Liver (tissue), 3 donors: Measurements from ENCODE around the gene OAS2.

Experiments used
- SP1 ChIP-seq: IDR thresholded peaks from 2 replicates; pipeline ENCODE4 v1.6.1; 2018; ENCODE audit warnings: antibody characterized with exemption, mild to moderate bottlenecking
- TAF1 ChIP-seq: conservative IDR thresholded peaks from 2 replicates; pipeline ENCODE4 v1.6.1; 2016; ENCODE audit warnings: antibody characterized with exemption, mild to moderate bottlenecking
- YY1 ChIP-seq: IDR thresholded peaks from 2 replicates; pipeline ENCODE4 v1.6.1; 2016; ENCODE audit warnings: antibody characterized with exemption, mild to moderate bottlenecking
- TF ChIP-seq, protein P1 (sequence below): fragments of 150-350 bp; IDR thresholded peaks from 2 replicates; pipeline ENCODE4 v1.5.1; 2017; ENCODE audit warnings: improper control_type of control experiment, low read depth, low read length; ENCODE audit not compliant: missing input control
- TF ChIP-seq, protein P2 (sequence below): IDR thresholded peaks from 2 replicates; pipeline ENCODE4 v1.6.1; 2016; ENCODE audit warnings: antibody characterized with exemption
- donor health status: healthy.
- donor health status: healthy.

DNA sequence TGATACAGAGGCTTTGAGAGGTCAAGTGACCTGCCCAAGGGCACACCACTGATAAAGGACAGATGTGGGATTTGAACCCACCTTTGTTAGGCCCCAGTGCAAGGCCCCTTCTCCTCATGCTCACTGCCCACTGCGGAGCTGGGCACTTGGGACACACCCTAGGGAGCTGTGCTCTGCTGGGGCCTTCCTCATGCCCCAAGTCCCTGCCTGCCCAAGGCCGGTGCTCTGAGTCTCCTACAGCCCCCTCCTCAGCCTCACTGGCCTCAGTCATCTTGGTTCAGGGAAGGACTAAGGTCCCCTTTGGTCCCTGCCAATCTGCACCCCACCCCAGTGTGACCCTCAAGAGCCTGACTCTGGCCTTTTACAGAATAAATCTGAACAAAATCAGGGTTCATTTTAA, 48.0 kb upstream of the OAS2 start:
- TF ChIP-seq, protein P1, sequence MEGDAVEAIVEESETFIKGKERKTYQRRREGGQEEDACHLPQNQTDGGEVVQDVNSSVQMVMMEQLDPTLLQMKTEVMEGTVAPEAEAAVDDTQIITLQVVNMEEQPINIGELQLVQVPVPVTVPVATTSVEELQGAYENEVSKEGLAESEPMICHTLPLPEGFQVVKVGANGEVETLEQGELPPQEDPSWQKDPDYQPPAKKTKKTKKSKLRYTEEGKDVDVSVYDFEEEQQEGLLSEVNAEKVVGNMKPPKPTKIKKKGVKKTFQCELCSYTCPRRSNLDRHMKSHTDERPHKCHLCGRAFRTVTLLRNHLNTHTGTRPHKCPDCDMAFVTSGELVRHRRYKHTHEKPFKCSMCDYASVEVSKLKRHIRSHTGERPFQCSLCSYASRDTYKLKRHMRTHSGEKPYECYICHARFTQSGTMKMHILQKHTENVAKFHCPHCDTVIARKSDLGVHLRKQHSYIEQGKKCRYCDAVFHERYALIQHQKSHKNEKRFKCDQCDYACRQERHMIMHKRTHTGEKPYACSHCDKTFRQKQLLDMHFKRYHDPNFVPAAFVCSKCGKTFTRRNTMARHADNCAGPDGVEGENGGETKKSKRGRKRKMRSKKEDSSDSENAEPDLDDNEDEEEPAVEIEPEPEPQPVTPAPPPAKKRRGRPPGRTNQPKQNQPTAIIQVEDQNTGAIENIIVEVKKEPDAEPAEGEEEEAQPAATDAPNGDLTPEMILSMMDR, result no peak
- TF ChIP-seq, protein P2, sequence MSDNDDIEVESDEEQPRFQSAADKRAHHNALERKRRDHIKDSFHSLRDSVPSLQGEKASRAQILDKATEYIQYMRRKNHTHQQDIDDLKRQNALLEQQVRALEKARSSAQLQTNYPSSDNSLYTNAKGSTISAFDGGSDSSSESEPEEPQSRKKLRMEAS, result no peak
- TF ChIP-seq TAF1, result no peak
- no peak for TF ChIP-seq SP1
- TF ChIP-seq YY1, result no peak
